K562 (cell line): ENCODE measurements around the gene ALDH3B2. TPM values are rescaled to one million over a fixed set of nuclear protein-coding genes. Genes with fewer than 3 reads are reported as not detected.
A peak's percentile ranks its signal among the peaks of the same experiment; 100 is the strongest.

Source experiments
- AFF4 ChIP-seq: sonication (generic); formaldehyde crosslinking; IDR thresholded peaks from 2 replicates; pipeline ENCODE4 v1.8.0; 2023; ENCODE audit warnings: mild to moderate bottlenecking, missing genetic modification reagents
- ASH1L ChIP-seq: fragments of 450-650 bp; IDR thresholded peaks from 2 replicates; pipeline ENCODE4 v1.6.1; 2018; ENCODE audit warnings: borderline replicate concordance, mild to moderate bottlenecking, low read depth; ENCODE audit not compliant: partially characterized antibody
- C11orf30 ChIP-seq: fragments of 450-650 bp; IDR thresholded peaks from 2 replicates; pipeline ENCODE4 v1.6.1; 2016; ENCODE audit warnings: low read depth, mild to moderate bottlenecking
- CBFA2T2 ChIP-seq: fragments of 450-650 bp; conservative IDR thresholded peaks from 2 replicates; pipeline ENCODE4 v1.6.1; 2017; ENCODE audit warnings: mild to moderate bottlenecking
- FOXA3 ChIP-seq, 2 experiments: fragments of 450-650 bp in 1 of 2; sonication (generic) in 1 of 2; formaldehyde crosslinking; IDR thresholded peaks in 1 of 2; conservative IDR thresholded peaks in 1 of 2; 2 replicates each; pipeline versions ENCODE4 v1.4.0 to v1.8.0; 2020 to 2022; ENCODE audit warnings: mild to moderate bottlenecking in 2 of 2, missing genetic modification reagents in 1 of 2
- HNRNPUL1 ChIP-seq: fragments of 200-400 bp; formaldehyde crosslinking; IDR thresholded peaks from 2 replicates; pipeline ENCODE4 v1.6.1; 2017; ENCODE audit warnings: low read length
- NCOA4 ChIP-seq: fragments of 450-650 bp; IDR thresholded peaks from 2 replicates; pipeline ENCODE4 v1.6.1; 2018; ENCODE audit warnings: mild to moderate bottlenecking; ENCODE audit not compliant: partially characterized antibody
- NR2C2 ChIP-seq, 2 experiments: fragments of 200-800 bp in 1 of 2; sonication (Bioruptor generic) in 1 of 2; sonication (generic) in 1 of 2; formaldehyde crosslinking in 1 of 2; IDR thresholded peaks; 2 replicates each; pipeline versions ENCODE4 v1.6.1 to v1.8.0; 2016 to 2022; ENCODE audit warnings: mild to moderate bottlenecking in 1 of 2, missing compliant biosample characterization in 1 of 2, missing genetic modification characterization in 1 of 2, missing genetic modification reagents in 1 of 2
- NR2F6 ChIP-seq: fragments of 450-650 bp; formaldehyde crosslinking; IDR thresholded peaks from 2 replicates; pipeline ENCODE4 v1.4.0; 2020; ENCODE audit warnings: mild to moderate bottlenecking
- TCFL5 ChIP-seq: fragments of 250-450 bp; sonication (Bioruptor Pico); conservative IDR thresholded peaks from 2 replicates; pipeline ENCODE4 v1.6.1; 2021; ENCODE audit warnings: mild to moderate bottlenecking, moderate library complexity, matching md5 sums
- ZBTB1 ChIP-seq: sonication (generic); formaldehyde crosslinking; IDR thresholded peaks from 2 replicates; pipeline ENCODE4 v1.8.1; 2023; ENCODE audit warnings: missing genetic modification reagents, low read depth, mild to moderate bottlenecking, borderline replicate concordance
- ZBTB26 ChIP-seq: fragments of 450-650 bp; formaldehyde crosslinking; IDR thresholded peaks from 2 replicates; pipeline ENCODE4 v1.4.0; 2022; ENCODE audit warnings: missing genetic modification characterization
- ZBTB49 ChIP-seq: sonication (generic); formaldehyde crosslinking; IDR thresholded peaks from 2 replicates; pipeline ENCODE4 v1.8.0; 2022; ENCODE audit warnings: missing genetic modification reagents, mild to moderate bottlenecking, borderline replicate concordance
- ZC3H8 ChIP-seq: fragments of 450-650 bp; IDR thresholded peaks from 2 replicates; pipeline ENCODE4 v1.6.1; 2017
- ZNF175 ChIP-seq: fragments of 200-800 bp; sonication (Bioruptor generic); IDR thresholded peaks from 2 replicates; pipeline ENCODE4 v1.6.1; 2016; ENCODE audit warnings: low read depth, mild to moderate bottlenecking, missing genetic modification characterization, missing compliant biosample characterization
- ZNF212 ChIP-seq: fragments of 450-650 bp; formaldehyde crosslinking; IDR thresholded peaks from 2 replicates; pipeline ENCODE4 v1.4.0; 2020; ENCODE audit warnings: mild to moderate bottlenecking
- ZNF408 ChIP-seq: fragments of 250-450 bp; sonication (Bioruptor Pico); IDR thresholded peaks from 2 replicates; pipeline ENCODE4 v1.4.0; 2020; ENCODE audit warnings: low read depth, mild to moderate bottlenecking, moderate library complexity
- ZNF639 ChIP-seq, 2 experiments: fragments of 200-800 bp in 1 of 2; sonication (Bioruptor generic) in 1 of 2; sonication (generic) in 1 of 2; formaldehyde crosslinking in 1 of 2; IDR thresholded peaks in 1 of 2; conservative IDR thresholded peaks in 1 of 2; 2 replicates each; pipeline versions ENCODE4 v1.5.0 to v1.6.1; 2016 to 2020; ENCODE audit warnings: missing compliant biosample characterization in 1 of 2, missing genetic modification characterization in 1 of 2, missing genetic modification reagents in 1 of 2
- ZNF695 ChIP-seq: fragments of 450-650 bp; formaldehyde crosslinking; IDR thresholded peaks from 2 replicates; pipeline ENCODE4 v1.4.0; 2020; ENCODE audit warnings: mild to moderate bottlenecking, moderate library complexity
- ZNF707 ChIP-seq: fragments of 250-450 bp; sonication (Bioruptor Pico); conservative IDR thresholded peaks from 2 replicates; pipeline ENCODE4 v1.8.0; 2022; ENCODE audit warnings: inconsistent platforms, mild to moderate bottlenecking, moderate library complexity
- polyA plus RNA-seq, 8 experiments: library from polyadenylated mRNA; depleted of rRNA in 4 of 8; stranded (reverse) in 5 of 8; unstranded in 3 of 8; fragments of >200 nt; fragmentation: Nextera tagmentation in 2 of 8; fragmentation: Illumina TruSeq in 1 of 8; extraction: Ambion mirVana in 2 of 8; extraction: Trizol in 1 of 8; gene quantifications; 2 replicates each; pipeline versions ENCODE4 v1.2.1 to v1.2.3, GENCODE V29; 2011 to 2014; ENCODE audit warnings: inconsistent platforms in 1 of 8, missing spikeins in 1 of 8
- total RNA-seq, 7 experiments: library from RNA; depleted of rRNA in 6 of 7; stranded (reverse); fragments of >200 nt in 6 of 7; fragmentation: Illumina TruSeq in 2 of 7; extraction: Trizol in 2 of 7; gene quantifications; 2 replicates each; pipeline versions ENCODE4 v1.2.1 to v1.2.3, GENCODE V29; 2011 to 2021; ENCODE audit warnings: low replicate concordance in 1 of 7

Gene ALDH3B2
- total and polyA plus RNA-seq, 9 of the 15 experiments (the other 6 are each of a cell fraction or from before 2014, with no cell fraction given): not detected

GRCh38 chr11:67630943-67631331 lies 43.5 kb downstream of the ALDH3B2 start (continued):
- TF ChIP-seq ZBTB26 (0 out of 2 replicates have a peak, but pooled peaks have one; percentile 6), ZNF695 (CRISPR knock-in tag) (no peak), AFF4 (CRISPR knock-in tag) (0 out of 2 replicates have a peak, but pooled peaks have one; percentile 53), TCFL5 (CRISPR knock-in tag) (no peak), ZNF175 (CRISPR knock-in tag) (no peak), NR2F6 (peak; percentile 63; the same call in 1 of the 2 replicates), ZNF639 (CRISPR knock-in tag; conservative IDR thresholded peaks at IDR 0.05 in 1 of 2, IDR thresholded peaks at IDR 0.05 in 1 of 2) (no peak), CBFA2T2 (no peak), NR2C2 (CRISPR knock-in tag; IDR thresholded peaks at IDR 0.05) (no peak), NR2C2 (tag; IDR thresholded peaks at IDR 0.05) (peak; percentile 72), ZNF408 (CRISPR knock-in tag) (no peak), FOXA3 (CRISPR knock-in tag; conservative IDR thresholded peaks at IDR 0.05 in 1 of 2, IDR thresholded peaks at IDR 0.05 in 1 of 2) (no peak), ZBTB49 (CRISPR knock-in tag) (no peak), ASH1L (no peak), HNRNPUL1 (no peak), NCOA4 (no peak), ZNF212 (CRISPR knock-in tag) (no peak), ZNF707 (CRISPR knock-in tag) (no peak), ZBTB1 (CRISPR knock-in tag) (no peak), C11orf30 (no peak), ZC3H8 (no peak)
